Nephron (organoid): ENCODE measurements around the gene DOCK1.

ENCODE experiments used
- H3K27ac Mint-ChIP-seq, 3 experiments: 2 replicates each; pipeline ENCODE4 v1.8.0; 2020; ENCODE audit warnings: mixed read lengths in 3 of 3, mild to moderate bottlenecking in 2 of 3, moderate library complexity in 1 of 3
- H3K27me3 Mint-ChIP-seq: 2 replicates; pipeline ENCODE4 v1.8.0; 2021; ENCODE audit warnings: low read depth, mild to moderate bottlenecking, moderate library complexity, mixed read lengths
- H3K36me3 Mint-ChIP-seq: 2 replicates; pipeline ENCODE4 v1.8.0; 2020; ENCODE audit warnings: low read depth, mixed read lengths
- H3K4me1 Mint-ChIP-seq: 2 replicates; pipeline ENCODE4 v1.8.0; 2020; ENCODE audit warnings: mixed read lengths
- H3K4me3 Mint-ChIP-seq, 3 experiments: 2 replicates each; pipeline ENCODE4 v1.8.0; 2020; ENCODE audit warnings: mild to moderate bottlenecking in 3 of 3, mixed read lengths in 3 of 3, moderate library complexity in 2 of 3
- H3K9me3 Mint-ChIP-seq: 2 replicates; pipeline ENCODE4 v1.8.0; 2020; ENCODE audit warnings: mixed read lengths
- CTCF ChIP-seq, 3 experiments: fragments of 200-600 bp; sonication (generic); IDR thresholded peaks; one replicate each; pipeline ENCODE4 v1.5.0; 2021; ENCODE audit warnings: antibody characterized with exemption in 3 of 3; ENCODE audit not compliant: unreplicated experiment in 3 of 3

Gene DOCK1

GRCh38 chr10:127407551-127407950 is 502.3 kb downstream of the DOCK1 start:
- H3K9me3 Mint-ChIP-seq: no peaks in the 10 kb centered on the region
- H3K27ac Mint-ChIP-seq: peak overlapping the region in 1 of 3 experiments; percentile 63
- H3K27me3 Mint-ChIP-seq: no peaks in the 10 kb centered on the region
- H3K36me3 Mint-ChIP-seq: peaks cover 27% of the 10 kb centered on the region
- peaks cover 35% of the 10 kb centered on the region for H3K4me1 Mint-ChIP-seq
- H3K4me3 Mint-ChIP-seq: no peak overlapping the region
- TF ChIP-seq CTCF (IDR thresholded peaks at IDR 0.05; ENCODE audit: unreplicated experiment in 3 of 3): no peak

- Mint-ChIP-seq H3K9me3 (no peaks in the 10 kb centered on the region), H3K36me3 (peaks cover 27% of the 10 kb centered on the region), H3K4me1 (peaks cover 41% of the 10 kb centered on the region), H3K4me3 (no peak overlapping the region), H3K27ac (peak overlapping the region; percentile 49 to 63 (median 50)), H3K27me3 (no peaks in the 10 kb centered on the region)
- no peak for TF ChIP-seq CTCF (IDR thresholded peaks at IDR 0.05; ENCODE audit: unreplicated experiment in 3 of 3)
Observed at GRCh38 chr10:127408112-127408710, 503.0 kb downstream of the DOCK1 start.

GRCh38 chr10:127408733-127409132 is 503.5 kb downstream of the DOCK1 start:
- Mint-ChIP-seq H3K4me1 (peaks cover 45% of the 10 kb centered on the region), H3K4me3 (no peak overlapping the region), H3K36me3 (peaks cover 27% of the 10 kb centered on the region), H3K27ac (peak overlapping the region; percentile 49 to 63 (median 50)), H3K27me3 (no peaks in the 10 kb centered on the region), H3K9me3 (no peaks in the 10 kb centered on the region)
- TF ChIP-seq CTCF (IDR thresholded peaks at IDR 0.05; ENCODE audit: unreplicated experiment in 3 of 3): no peak

DNA sequence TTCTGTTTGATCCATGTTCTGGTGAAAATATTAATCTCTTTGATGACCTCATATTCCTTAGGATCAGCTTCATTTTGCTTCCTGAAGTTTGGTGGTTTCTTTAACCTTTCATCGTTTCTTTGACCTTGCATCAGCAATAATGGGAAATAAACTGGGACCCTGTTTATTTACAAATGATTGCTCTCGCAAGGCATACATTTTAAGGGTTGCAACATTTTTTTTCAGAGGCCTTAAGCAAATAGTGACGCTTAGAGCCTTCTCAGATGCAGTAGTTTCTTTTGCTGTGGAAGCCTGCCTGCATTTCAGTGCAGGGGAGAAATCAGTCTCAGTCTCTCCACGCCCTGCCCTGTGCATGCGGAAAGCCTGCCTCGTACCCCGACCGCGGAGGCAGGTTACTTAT is 504.8 kb downstream of the DOCK1 start:
- no peak for TF ChIP-seq CTCF (IDR thresholded peaks at IDR 0.05; ENCODE audit: unreplicated experiment in 3 of 3)
- Mint-ChIP-seq H3K4me3 (no peak overlapping the region), H3K4me1 (peaks cover 51% of the 10 kb centered on the region), H3K27ac (no peak overlapping the region), H3K36me3 (peaks cover 21% of the 10 kb centered on the region), H3K27me3 (no peaks in the 10 kb centered on the region), H3K9me3 (no peaks in the 10 kb centered on the region)

DNA sequence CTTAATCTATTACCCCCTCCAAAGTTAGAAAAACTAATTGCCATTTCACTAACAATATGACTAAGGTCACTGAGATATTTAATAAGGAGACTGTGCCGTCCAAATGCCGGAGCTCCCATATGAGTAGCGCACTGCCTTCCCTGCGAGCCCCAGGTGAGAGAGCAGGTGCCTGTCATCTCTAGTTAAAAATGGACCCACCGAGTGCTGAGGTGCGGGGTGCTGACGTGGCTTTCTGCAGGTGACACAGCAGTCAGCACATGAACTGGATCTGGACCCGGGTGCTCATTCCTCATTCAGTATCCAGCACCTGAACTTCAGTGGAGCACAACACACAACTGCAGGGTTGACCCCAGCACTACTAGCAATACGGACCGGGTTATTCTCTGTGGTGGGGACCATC is 505.8 kb downstream of the DOCK1 start:
- peaks cover 49% of the 10 kb centered on the region for H3K4me1 Mint-ChIP-seq
- TF ChIP-seq CTCF (IDR thresholded peaks at IDR 0.05; ENCODE audit: unreplicated experiment in 3 of 3): no peak
- H3K9me3 Mint-ChIP-seq: no peaks in the 10 kb centered on the region
- no peak overlapping the region for H3K4me3 Mint-ChIP-seq
- H3K36me3 Mint-ChIP-seq: peaks cover 13% of the 10 kb centered on the region
- no peaks in the 10 kb centered on the region for H3K27me3 Mint-ChIP-seq
- no peak overlapping the region for H3K27ac Mint-ChIP-seq

DNA sequence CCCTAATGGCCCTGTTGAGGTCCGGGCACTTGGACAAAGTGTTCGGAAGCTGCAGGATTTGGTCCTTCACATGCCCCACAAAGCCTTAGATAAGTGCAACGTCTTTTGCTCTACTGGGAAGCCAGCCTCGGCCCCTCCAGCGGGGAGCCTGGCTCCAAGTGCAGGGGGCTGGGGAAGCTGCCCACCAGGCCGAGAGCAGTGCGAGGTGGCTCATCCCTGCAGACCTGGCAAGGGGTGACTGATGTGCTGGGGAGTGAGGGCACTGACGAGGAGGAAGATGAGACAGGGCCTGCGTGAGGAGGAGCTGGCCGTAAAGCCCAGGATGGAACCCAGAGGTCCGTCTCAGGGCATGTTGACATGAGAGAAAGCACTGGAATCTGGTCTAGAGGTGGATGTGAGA is 508.1 kb downstream of the DOCK1 start:
- Mint-ChIP-seq H3K27me3 (no peaks in the 10 kb centered on the region), H3K36me3 (peaks cover 9% of the 10 kb centered on the region), H3K27ac (peak overlapping the region in 1 of 3 experiments; percentile 38), H3K4me3 (no peak overlapping the region), H3K9me3 (no peaks in the 10 kb centered on the region), H3K4me1 (peaks cover 35% of the 10 kb centered on the region)
- no peak for TF ChIP-seq CTCF (IDR thresholded peaks at IDR 0.05; ENCODE audit: unreplicated experiment in 3 of 3)
